Measurements from ENCODE around the gene ZNF771. TPM values are rescaled to one million over a fixed set of nuclear protein-coding genes. Genes with fewer than 3 reads are reported as not detected.

Gene ZNF771
- total RNA-seq, 1 experiment from 2014 or later, result 11.0 TPM

DNA sequence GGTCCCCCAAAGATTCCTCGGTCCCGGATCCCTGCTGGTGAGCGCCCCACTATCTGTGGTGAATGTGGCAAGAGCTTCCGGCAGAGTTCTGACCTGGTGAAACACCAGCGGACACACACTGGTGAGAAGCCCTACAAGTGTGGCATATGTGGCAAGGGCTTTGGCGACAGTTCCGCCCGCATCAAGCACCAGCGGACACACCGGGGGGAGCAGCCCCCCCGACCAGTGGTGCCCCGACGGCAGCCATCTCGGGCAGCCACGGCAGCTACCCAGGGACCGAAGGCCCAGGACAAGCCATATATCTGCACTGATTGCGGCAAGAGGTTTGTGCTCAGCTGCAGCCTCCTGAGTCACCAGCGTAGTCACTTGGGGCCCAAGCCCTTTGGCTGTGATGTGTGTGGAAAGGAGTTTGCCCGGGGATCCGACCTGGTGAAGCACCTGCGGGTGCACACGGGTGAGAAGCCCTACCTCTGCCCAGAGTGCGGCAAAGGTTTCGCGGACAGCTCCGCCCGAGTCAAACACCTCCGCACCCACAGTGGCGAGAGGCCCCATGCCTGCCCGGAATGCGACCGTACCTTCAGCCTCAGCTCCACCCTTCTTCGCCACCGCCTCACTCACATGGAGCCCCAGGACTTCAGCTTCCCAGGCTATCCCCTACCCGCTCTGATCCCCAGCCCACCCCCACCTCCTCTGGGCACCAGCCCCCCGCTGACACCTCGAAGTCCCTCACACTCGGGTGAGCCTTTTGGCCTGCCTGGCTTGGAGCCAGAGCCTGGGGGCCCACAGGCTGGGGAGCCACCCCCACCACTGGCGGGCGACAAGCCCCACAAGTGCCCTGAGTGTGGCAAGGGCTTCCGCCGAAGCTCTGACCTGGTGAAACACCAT is 9.4 kb upstream of the ZNF771 start:
- ATAC-seq (no peak), DNase-seq (ENCODE audit: low read depth, low spot score) (no peak)
- no peaks in the 10 kb centered on the region for H4K20me1 ChIP-seq (ENCODE audit: insufficient read depth)
- H3K9me2 ChIP-seq (ENCODE audit: insufficient read depth), result no peaks in the 10 kb centered on the region
- H3K4me3 ChIP-seq (replicated peaks in 1 of 2; ENCODE audit: low read depth in 1 of 2, low read length in 2 of 2), result no peak overlapping the region
- H3K36me3 ChIP-seq (ENCODE audit: control insufficient read depth in 1 of 2, insufficient read depth in 2 of 2, low read length in 2 of 2), result peaks cover 2 to 18% of the 10 kb centered on the region in 2 experiments; a peak in 3 of 4 replicates
- no peaks in the 10 kb centered on the region for H3K27me3 ChIP-seq (ENCODE audit: insufficient read depth, low read length)
- no peak overlapping the region; the same call in 1 of the 2 replicates for H3K27ac ChIP-seq (ENCODE audit: low read depth, low read length)
- intact Hi-C loops (cut with micrococcal nuclease), result no loop called here
- ChIA-PET RAD21 (ENCODE audit: low non-redundant PET in 1 of 2, low total read pairs in 2 of 2, uncharacterized antibody in 2 of 2, unreplicated experiment in 2 of 2) (no interaction called here), CTCF (no interaction called here), POLR2A (interaction anchor here (1.1 kb wide), 1 partner anchor 9 kb away, joined by 3 read pairs; the partner anchor contains the start of gene ZNF771)
- H2AFZ ChIP-seq (ENCODE audit: low read depth, low read length, poor library complexity, severe bottlenecking), result no peak overlapping the region
- peaks cover 37 to 63% of the 10 kb centered on the region in 2 experiments for H3K4me1 ChIP-seq (ENCODE audit: control insufficient read depth in 1 of 2, insufficient read depth in 2 of 2, low read length in 2 of 2)
- H3K9me3 ChIP-seq (ENCODE audit: control insufficient read depth in 1 of 2, insufficient read depth in 1 of 2, low read depth in 1 of 2, low read length in 2 of 2), result no peaks in the 10 kb centered on the region
- H3K4me2 ChIP-seq (ENCODE audit: low read length), result no peak overlapping the region
- H3K9ac ChIP-seq (ENCODE audit: low read length), result no peak overlapping the region
- no TSS peak for BruUV-seq (replicated peaks)
- H3K79me2 ChIP-seq (ENCODE audit: insufficient read depth, low read length), result peaks cover 25% of the 10 kb centered on the region
- no peak for TF ChIP-seq SRF (IDR thresholded peaks at IDR 0.05; ENCODE audit: low read depth)
- TF ChIP-seq, protein P1, sequence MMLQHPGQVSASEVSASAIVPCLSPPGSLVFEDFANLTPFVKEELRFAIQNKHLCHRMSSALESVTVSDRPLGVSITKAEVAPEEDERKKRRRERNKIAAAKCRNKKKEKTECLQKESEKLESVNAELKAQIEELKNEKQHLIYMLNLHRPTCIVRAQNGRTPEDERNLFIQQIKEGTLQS (IDR thresholded peaks at IDR 0.05), result no peak
- TF ChIP-seq, protein P2, sequence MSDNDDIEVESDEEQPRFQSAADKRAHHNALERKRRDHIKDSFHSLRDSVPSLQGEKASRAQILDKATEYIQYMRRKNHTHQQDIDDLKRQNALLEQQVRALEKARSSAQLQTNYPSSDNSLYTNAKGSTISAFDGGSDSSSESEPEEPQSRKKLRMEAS (IDR thresholded peaks at IDR 0.05), result no peak
- no peak for TF ChIP-seq ELF1 (IDR thresholded peaks at IDR 0.05; ENCODE audit: borderline replicate concordance, low read depth)

GRCh38 chr16:30398661-30399434 is 8.6 kb upstream of the ZNF771 start:
- no peak overlapping the region for H3K9ac ChIP-seq (ENCODE audit: low read length)
- H3K4me1 ChIP-seq (ENCODE audit: control insufficient read depth in 1 of 2, insufficient read depth in 2 of 2, low read length in 2 of 2), result peaks cover 34 to 58% of the 10 kb centered on the region in 2 experiments
- peaks cover 2 to 18% of the 10 kb centered on the region in 2 experiments; a peak in 3 of 4 replicates for H3K36me3 ChIP-seq (ENCODE audit: control insufficient read depth in 1 of 2, insufficient read depth in 2 of 2, low read length in 2 of 2)
- H3K27ac ChIP-seq (ENCODE audit: low read depth, low read length), result peak overlapping the region; percentile 72
- no peaks in the 10 kb centered on the region for H4K20me1 ChIP-seq (ENCODE audit: insufficient read depth)
- CTCF ChIA-PET, result no interaction called here
- DNase-seq (ENCODE audit: low read depth, low spot score), result no peak
- no TSS peak for BruUV-seq (replicated peaks)
- POLR2A ChIA-PET, result interaction anchor here (2.0 kb wide), 1 partner anchor 28 kb away, joined by 7 read pairs; the partner anchor contains the start of gene TBC1D10B
- H3K79me2 ChIP-seq (ENCODE audit: insufficient read depth, low read length), result peaks cover 25% of the 10 kb centered on the region
- RAD21 ChIA-PET (ENCODE audit: low non-redundant PET in 1 of 2, low total read pairs in 2 of 2, uncharacterized antibody in 2 of 2, unreplicated experiment in 2 of 2), result no interaction called here
- no peak overlapping the region for H2AFZ ChIP-seq (ENCODE audit: low read depth, low read length, poor library complexity, severe bottlenecking)
- no peaks in the 10 kb centered on the region for H3K9me2 ChIP-seq (ENCODE audit: insufficient read depth)
- H3K27me3 ChIP-seq (ENCODE audit: insufficient read depth, low read length), result no peaks in the 10 kb centered on the region
- no peaks in the 10 kb centered on the region for H3K9me3 ChIP-seq (ENCODE audit: control insufficient read depth in 1 of 2, insufficient read depth in 1 of 2, low read depth in 1 of 2, low read length in 2 of 2)
- no peak overlapping the region for H3K4me2 ChIP-seq (ENCODE audit: low read length)
- no peak overlapping the region for H3K4me3 ChIP-seq (replicated peaks in 1 of 2; ENCODE audit: low read depth in 1 of 2, low read length in 2 of 2)
- intact Hi-C loops (cut with micrococcal nuclease), result no loop called here
- no peak for ATAC-seq
- no peak for TF ChIP-seq CEBPB (IDR thresholded peaks at IDR 0.05; ENCODE audit: low read depth)
- no peak for TF ChIP-seq EGR1 (IDR thresholded peaks at IDR 0.05; ENCODE audit: low read depth)
- TF ChIP-seq, protein P3, sequence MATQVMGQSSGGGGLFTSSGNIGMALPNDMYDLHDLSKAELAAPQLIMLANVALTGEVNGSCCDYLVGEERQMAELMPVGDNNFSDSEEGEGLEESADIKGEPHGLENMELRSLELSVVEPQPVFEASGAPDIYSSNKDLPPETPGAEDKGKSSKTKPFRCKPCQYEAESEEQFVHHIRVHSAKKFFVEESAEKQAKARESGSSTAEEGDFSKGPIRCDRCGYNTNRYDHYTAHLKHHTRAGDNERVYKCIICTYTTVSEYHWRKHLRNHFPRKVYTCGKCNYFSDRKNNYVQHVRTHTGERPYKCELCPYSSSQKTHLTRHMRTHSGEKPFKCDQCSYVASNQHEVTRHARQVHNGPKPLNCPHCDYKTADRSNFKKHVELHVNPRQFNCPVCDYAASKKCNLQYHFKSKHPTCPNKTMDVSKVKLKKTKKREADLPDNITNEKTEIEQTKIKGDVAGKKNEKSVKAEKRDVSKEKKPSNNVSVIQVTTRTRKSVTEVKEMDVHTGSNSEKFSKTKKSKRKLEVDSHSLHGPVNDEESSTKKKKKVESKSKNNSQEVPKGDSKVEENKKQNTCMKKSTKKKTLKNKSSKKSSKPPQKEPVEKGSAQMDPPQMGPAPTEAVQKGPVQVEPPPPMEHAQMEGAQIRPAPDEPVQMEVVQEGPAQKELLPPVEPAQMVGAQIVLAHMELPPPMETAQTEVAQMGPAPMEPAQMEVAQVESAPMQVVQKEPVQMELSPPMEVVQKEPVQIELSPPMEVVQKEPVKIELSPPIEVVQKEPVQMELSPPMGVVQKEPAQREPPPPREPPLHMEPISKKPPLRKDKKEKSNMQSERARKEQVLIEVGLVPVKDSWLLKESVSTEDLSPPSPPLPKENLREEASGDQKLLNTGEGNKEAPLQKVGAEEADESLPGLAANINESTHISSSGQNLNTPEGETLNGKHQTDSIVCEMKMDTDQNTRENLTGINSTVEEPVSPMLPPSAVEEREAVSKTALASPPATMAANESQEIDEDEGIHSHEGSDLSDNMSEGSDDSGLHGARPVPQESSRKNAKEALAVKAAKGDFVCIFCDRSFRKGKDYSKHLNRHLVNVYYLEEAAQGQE (IDR thresholded peaks at IDR 0.05; ENCODE audit: low read depth), result no peak
- TF ChIP-seq EZH2phosphoT487 (IDR thresholded peaks at IDR 0.05; ENCODE audit: borderline replicate concordance), result no peak
- TF ChIP-seq, protein P4, sequence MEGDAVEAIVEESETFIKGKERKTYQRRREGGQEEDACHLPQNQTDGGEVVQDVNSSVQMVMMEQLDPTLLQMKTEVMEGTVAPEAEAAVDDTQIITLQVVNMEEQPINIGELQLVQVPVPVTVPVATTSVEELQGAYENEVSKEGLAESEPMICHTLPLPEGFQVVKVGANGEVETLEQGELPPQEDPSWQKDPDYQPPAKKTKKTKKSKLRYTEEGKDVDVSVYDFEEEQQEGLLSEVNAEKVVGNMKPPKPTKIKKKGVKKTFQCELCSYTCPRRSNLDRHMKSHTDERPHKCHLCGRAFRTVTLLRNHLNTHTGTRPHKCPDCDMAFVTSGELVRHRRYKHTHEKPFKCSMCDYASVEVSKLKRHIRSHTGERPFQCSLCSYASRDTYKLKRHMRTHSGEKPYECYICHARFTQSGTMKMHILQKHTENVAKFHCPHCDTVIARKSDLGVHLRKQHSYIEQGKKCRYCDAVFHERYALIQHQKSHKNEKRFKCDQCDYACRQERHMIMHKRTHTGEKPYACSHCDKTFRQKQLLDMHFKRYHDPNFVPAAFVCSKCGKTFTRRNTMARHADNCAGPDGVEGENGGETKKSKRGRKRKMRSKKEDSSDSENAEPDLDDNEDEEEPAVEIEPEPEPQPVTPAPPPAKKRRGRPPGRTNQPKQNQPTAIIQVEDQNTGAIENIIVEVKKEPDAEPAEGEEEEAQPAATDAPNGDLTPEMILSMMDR (IDR thresholded peaks at IDR 0.05 in 2 of 3, conservative IDR thresholded peaks at IDR 0.05 in 1 of 3; ENCODE audit: borderline replicate concordance in 1 of 3, insufficient read depth in 1 of 3, low read depth in 2 of 3, low read length in 2 of 3), result no peak
- no peak for TF ChIP-seq ZFX (IDR thresholded peaks at IDR 0.05)
- TF ChIP-seq ELF1 (IDR thresholded peaks at IDR 0.05; ENCODE audit: borderline replicate concordance, low read depth), result no peak
- no peak for TF ChIP-seq TCF7L2 (IDR thresholded peaks at IDR 0.05; ENCODE audit: borderline replicate concordance, extremely low read depth, insufficient read depth, insufficient read length)
